Measurements from ENCODE around the gene KRTAP10-9.

GRCh38 chr21:44616591-44616926 is 10.3 kb upstream of the KRTAP10-9 start:
- TF ChIP-seq CTCF (optimal IDR thresholded peaks at IDR 0.05 in 1 of 3, IDR thresholded peaks at IDR 0.05 in 1 of 3, conservative IDR thresholded peaks at IDR 0.05 in 1 of 3; ENCODE audit: extremely low read depth in 1 of 3, insufficient read depth in 2 of 3, low read length in 3 of 3): no peak
- TF ChIP-seq EZH2 (IDR thresholded peaks at IDR 0.05; ENCODE audit: low read length): no peak
